HUES48 (cell line): ENCODE results near the gene UTP3.
"Not testable (repeated sequence)": the region's sequence is repeated elsewhere in the genome, so short reads cannot be mapped to it uniquely, and the experiment has no call there.

Experiments used
- H3K27ac ChIP-seq: one replicate; pipeline ENCODE4 v1.7.0; 2013; ENCODE audit warnings: low read depth, low read length, inconsistent platforms
- H3K27me3 ChIP-seq: 2 replicates; pipeline ENCODE4 v1.6.1; 2013; ENCODE audit warnings: mild to moderate bottlenecking, low read length; ENCODE audit not compliant: control insufficient read depth, insufficient read depth
- H3K36me3 ChIP-seq: 2 replicates; pipeline ENCODE4 v1.6.1; 2013; ENCODE audit warnings: low read length; ENCODE audit not compliant: control insufficient read depth, insufficient read depth
- H3K4me1 ChIP-seq: 2 replicates; pipeline ENCODE4 v1.6.1; 2013; ENCODE audit warnings: mild to moderate bottlenecking, low read length; ENCODE audit not compliant: control insufficient read depth, insufficient read depth
- H3K4me3 ChIP-seq: 2 replicates; pipeline ENCODE4 v1.5.1; 2013; ENCODE audit warnings: mild to moderate bottlenecking, low read depth, low read length
- H3K9ac ChIP-seq: 2 replicates; pipeline ENCODE4 v1.6.1; 2013; ENCODE audit warnings: mild to moderate bottlenecking, low read depth, low read length, moderate library complexity
- H3K9me3 ChIP-seq: 2 replicates; pipeline ENCODE4 v1.6.1; 2013; ENCODE audit warnings: low read length; ENCODE audit not compliant: control insufficient read depth, insufficient read depth

Gene UTP3

GRCh38 chr4:70721747-70722146 lies 33.4 kb downstream of the UTP3 start, which contains the start of gene RUFY3:
Gene RUFY3, plus strand, starts transcription at chr4:70721964. Its CDS starts 610 bp downstream, at chr4:70722574.
- H3K27me3 ChIP-seq, result no peaks in the 10 kb centered on the region
- H3K4me3 ChIP-seq, result no peak within 1 kb of the TSS
- no peaks in the 10 kb centered on the region for H3K9me3 ChIP-seq
- H3K9ac ChIP-seq, result no peak within 1 kb of the TSS
- H3K27ac ChIP-seq, result peak within 1 kb of the TSS; percentile 27
- H3K4me1 ChIP-seq, result peaks cover 13% of the 10 kb centered on the region
- no peaks in the 10 kb centered on the region for H3K36me3 ChIP-seq

GRCh38 chr4:70722199-70722791 lies 34.0 kb downstream of the UTP3 start:
- Histone ChIP-seq H3K27ac (peak overlapping the region; percentile 27), H3K36me3 (no peaks in the 10 kb centered on the region), H3K4me1 (peaks cover 13% of the 10 kb centered on the region), H3K27me3 (no peaks in the 10 kb centered on the region), H3K9ac (no peak overlapping the region), H3K4me3 (no peak overlapping the region), H3K9me3 (no peaks in the 10 kb centered on the region)

GRCh38 chr4:70724463-70724862 lies 36.1 kb downstream of the UTP3 start:
- no peaks in the 10 kb centered on the region for H3K36me3 ChIP-seq
- peaks cover 13% of the 10 kb centered on the region for H3K4me1 ChIP-seq
- no peak overlapping the region for H3K9ac ChIP-seq

GRCh38 chr4:70725633-70726032 lies 37.3 kb downstream of the UTP3 start:
- no peaks in the 10 kb centered on the region for H3K9me3 ChIP-seq
- no peak overlapping the region for H3K4me3 ChIP-seq
- no peak overlapping the region for H3K27ac ChIP-seq
- no peaks in the 10 kb centered on the region for H3K36me3 ChIP-seq
- no peak overlapping the region for H3K9ac ChIP-seq
- H3K4me1 ChIP-seq, result peaks cover 13% of the 10 kb centered on the region
- no peaks in the 10 kb centered on the region for H3K27me3 ChIP-seq

More at GRCh38 chr4:70724463-70724862, 36.1 kb downstream of the UTP3 start:
- Histone ChIP-seq H3K27me3 (no peaks in the 10 kb centered on the region), H3K4me3 (no peak overlapping the region), H3K9me3 (no peaks in the 10 kb centered on the region), H3K27ac (no peak overlapping the region)

- H3K36me3 ChIP-seq, H3K4me3 ChIP-seq, H3K9me3 ChIP-seq, H3K27ac ChIP-seq, H3K9ac ChIP-seq, H3K27me3 ChIP-seq: not testable (repeated sequence)
- H3K4me1 ChIP-seq, result peaks cover 13% of the 10 kb centered on the region
Measured at GRCh38 chr4:70726515-70726914, 38.2 kb downstream of the UTP3 start.

GRCh38 chr4:70728091-70728490 lies 39.8 kb downstream of the UTP3 start:
- H3K36me3 ChIP-seq, result no peaks in the 10 kb centered on the region
- H3K27ac ChIP-seq, result no peak overlapping the region

GRCh38 chr4:70732878-70733277 lies 44.5 kb downstream of the UTP3 start:
- not testable (repeated sequence) for H3K9ac ChIP-seq

More at GRCh38 chr4:70728091-70728490, 39.8 kb downstream of the UTP3 start:
- no peaks in the 10 kb centered on the region for H3K9me3 ChIP-seq
- no peak overlapping the region for H3K9ac ChIP-seq
- no peaks in the 10 kb centered on the region for H3K27me3 ChIP-seq
- H3K4me3 ChIP-seq, result no peak overlapping the region
- H3K4me1 ChIP-seq, result no peaks in the 10 kb centered on the region

GRCh38 chr4:70734168-70734954 lies 46.0 kb downstream of the UTP3 start:
- Histone ChIP-seq H3K9ac (no peak overlapping the region), H3K9me3 (no peaks in the 10 kb centered on the region), H3K4me3 (no peak overlapping the region), H3K4me1 (0 out of 2 replicates have a peak, but pooled peaks cover 5% of the 10 kb centered on the region), H3K27ac (no peak overlapping the region), H3K36me3 (no peaks in the 10 kb centered on the region), H3K27me3 (no peaks in the 10 kb centered on the region)

More at GRCh38 chr4:70732878-70733277, 44.5 kb downstream of the UTP3 start:
- not testable (repeated sequence) for H3K36me3 ChIP-seq, H3K27me3 ChIP-seq, H3K9me3 ChIP-seq, H3K4me1 ChIP-seq, H3K4me3 ChIP-seq, H3K27ac ChIP-seq

GRCh38 chr4:70734971-70735370 lies 46.6 kb downstream of the UTP3 start:
- no peak overlapping the region for H3K4me3 ChIP-seq
- H3K4me1 ChIP-seq, result 0 out of 2 replicates have a peak, but pooled peaks cover 7% of the 10 kb centered on the region

GRCh38 chr4:70735915-70736314 lies 47.6 kb downstream of the UTP3 start:
- not testable (repeated sequence) for H3K27me3 ChIP-seq, H3K27ac ChIP-seq, H3K4me3 ChIP-seq, H3K9me3 ChIP-seq, H3K9ac ChIP-seq, H3K36me3 ChIP-seq
- H3K4me1 ChIP-seq, result 0 out of 2 replicates have a peak, but pooled peaks cover 12% of the 10 kb centered on the region

More at GRCh38 chr4:70734971-70735370, 46.6 kb downstream of the UTP3 start:
- no peak overlapping the region for H3K9ac ChIP-seq
- no peaks in the 10 kb centered on the region for H3K36me3 ChIP-seq
- H3K9me3 ChIP-seq, result no peaks in the 10 kb centered on the region
- H3K27ac ChIP-seq, result no peak overlapping the region
- H3K27me3 ChIP-seq, result no peaks in the 10 kb centered on the region

- no peak overlapping the region for H3K27ac ChIP-seq
- H3K27me3 ChIP-seq, result no peaks in the 10 kb centered on the region
- H3K9me3 ChIP-seq, result no peaks in the 10 kb centered on the region
- no peak overlapping the region for H3K9ac ChIP-seq
- H3K4me3 ChIP-seq, result no peak overlapping the region
- H3K36me3 ChIP-seq, result no peaks in the 10 kb centered on the region
- H3K4me1 ChIP-seq, result peaks cover 22% of the 10 kb centered on the region
Measured at GRCh38 chr4:70737006-70737405, 48.7 kb downstream of the UTP3 start.
